WTC11 (cell line): ENCODE results near the gene SPTLC2. TPM values are rescaled to one million over a fixed set of nuclear protein-coding genes. Genes with fewer than 3 reads are reported as not detected.
A peak's percentile ranks its signal among the peaks of the same experiment; 100 is the strongest.

Source experiments
- ATAC-seq: fragments of 200-7000 bp; cut with Tn5 transposase; 2 replicates; pipeline ENCODE4 v1.10.0; 2021; ENCODE audit warnings: mild to moderate bottlenecking, moderate library complexity
- CTCF ChIA-PET: fragments of 300-600 bp; sonication (Branson Sonifier 250); formaldehyde crosslinking; loops from one replicate; lab custom pipeline; 2021; ENCODE audit warnings: antibody characterized with exemption; lab: Charles Lee
- POLR2A ChIA-PET: fragments of 350-600 bp; sonication (Branson Sonifier 250); formaldehyde crosslinking; loops from one replicate; lab custom pipeline; 2021; ENCODE audit warnings: antibody characterized with exemption; lab: Charles Lee
- DNase-seq: peaks from one replicate; pipeline ENCODE4 v3.0.0; 2021; ENCODE audit warnings: low spot score
- H3K27ac Mint-ChIP-seq: 2 replicates; pipeline ENCODE4 v1.8.0; 2021; ENCODE audit warnings: mixed read lengths
- H3K27me3 Mint-ChIP-seq: 2 replicates; pipeline ENCODE4 v1.8.0; 2021; ENCODE audit warnings: low read depth, mild to moderate bottlenecking, moderate library complexity, mixed read lengths
- H3K36me3 Mint-ChIP-seq: 2 replicates; pipeline ENCODE4 v1.8.0; 2021; ENCODE audit warnings: mixed read lengths
- H3K4me1 Mint-ChIP-seq: 2 replicates; pipeline ENCODE4 v1.8.0; 2022; ENCODE audit warnings: mixed read lengths
- H3K4me3 Mint-ChIP-seq: 2 replicates; pipeline ENCODE4 v1.8.0; 2021; ENCODE audit warnings: mild to moderate bottlenecking, moderate library complexity, mixed read lengths
- H3K9me3 Mint-ChIP-seq: 2 replicates; pipeline ENCODE4 v1.8.0; 2021; ENCODE audit warnings: mixed read lengths
- CDX4 ChIP-seq: fragments of 250-450 bp; sonication (Bioruptor Pico); IDR thresholded peaks from 2 replicates; pipeline ENCODE4 v1.9.0; 2021; ENCODE audit warnings: moderate library complexity, mild to moderate bottlenecking, inconsistent platforms, borderline replicate concordance
- E2F5 ChIP-seq: sonication (generic); formaldehyde crosslinking; IDR thresholded peaks from 2 replicates; pipeline ENCODE4 v1.8.1; 2022; ENCODE audit warnings: mild to moderate bottlenecking, moderate library complexity, missing genetic modification reagents
- ESRRA ChIP-seq: sonication (generic); formaldehyde crosslinking; IDR thresholded peaks from 2 replicates; pipeline ENCODE4 v1.8.1; 2022; ENCODE audit warnings: mild to moderate bottlenecking, missing genetic modification reagents, borderline replicate concordance
- FOXJ3 ChIP-seq: sonication (generic); formaldehyde crosslinking; IDR thresholded peaks from 2 replicates; pipeline ENCODE4 v1.9.0; 2021; ENCODE audit warnings: missing genetic modification reagents, mild to moderate bottlenecking, borderline replicate concordance
- FOXK1 ChIP-seq: sonication (generic); formaldehyde crosslinking; IDR thresholded peaks from 2 replicates; pipeline ENCODE4 v1.8.0; 2022; ENCODE audit warnings: mild to moderate bottlenecking, moderate library complexity, missing genetic modification reagents
- FOXP1 ChIP-seq: sonication (generic); formaldehyde crosslinking; IDR thresholded peaks from 2 replicates; pipeline ENCODE4 v1.8.0; 2022; ENCODE audit warnings: missing genetic modification reagents, mild to moderate bottlenecking, moderate library complexity, borderline replicate concordance
- JAZF1 ChIP-seq: fragments of 250-450 bp; sonication (Bioruptor Pico); IDR thresholded peaks from 2 replicates; pipeline ENCODE4 v1.9.0; 2021; ENCODE audit warnings: moderate library complexity, mild to moderate bottlenecking, inconsistent platforms
- JUN ChIP-seq: sonication (generic); formaldehyde crosslinking; IDR thresholded peaks from 2 replicates; pipeline ENCODE4 v1.8.0; 2023; ENCODE audit warnings: mild to moderate bottlenecking, missing genetic modification reagents
- MXD4 ChIP-seq: fragments of 250-450 bp; sonication (Bioruptor Pico); IDR thresholded peaks from 2 replicates; pipeline ENCODE4 v1.8.0; 2021; ENCODE audit warnings: mild to moderate bottlenecking, moderate library complexity, borderline replicate concordance
- MYBL2 ChIP-seq: sonication (generic); formaldehyde crosslinking; IDR thresholded peaks from 2 replicates; pipeline ENCODE4 v1.8.1; 2023; ENCODE audit warnings: mild to moderate bottlenecking, moderate library complexity, missing genetic modification reagents
- NR1H2 ChIP-seq: sonication (generic); formaldehyde crosslinking; IDR thresholded peaks from 2 replicates; pipeline ENCODE4 v1.9.0; 2021; ENCODE audit warnings: mild to moderate bottlenecking, moderate library complexity, missing genetic modification reagents
- PRDM15 ChIP-seq: sonication (generic); formaldehyde crosslinking; IDR thresholded peaks from 2 replicates; pipeline ENCODE4 v1.8.0; 2022; ENCODE audit warnings: missing genetic modification reagents
- SMAD3 ChIP-seq: sonication (generic); formaldehyde crosslinking; IDR thresholded peaks from 2 replicates; pipeline ENCODE4 v1.8.0; 2022; ENCODE audit warnings: missing genetic modification reagents, mild to moderate bottlenecking, borderline replicate concordance
- TCF7 ChIP-seq: sonication (generic); formaldehyde crosslinking; IDR thresholded peaks from 2 replicates; pipeline ENCODE4 v1.8.0; 2022; ENCODE audit warnings: mild to moderate bottlenecking, low read depth, missing genetic modification reagents, moderate library complexity
- USF2 ChIP-seq: sonication (generic); formaldehyde crosslinking; IDR thresholded peaks from 2 replicates; pipeline ENCODE4 v1.8.1; 2023; ENCODE audit warnings: mild to moderate bottlenecking, missing genetic modification reagents, moderate library complexity
- ZBTB21 ChIP-seq: sonication (generic); formaldehyde crosslinking; IDR thresholded peaks from 2 replicates; pipeline ENCODE4 v1.8.1; 2023; ENCODE audit warnings: mild to moderate bottlenecking, missing genetic modification reagents, borderline replicate concordance
- ZBTB43 ChIP-seq: sonication (generic); formaldehyde crosslinking; IDR thresholded peaks from 2 replicates; pipeline ENCODE4 v1.8.1; 2023; ENCODE audit warnings: mild to moderate bottlenecking, missing genetic modification reagents
- ZNF121 ChIP-seq: sonication (generic); formaldehyde crosslinking; IDR thresholded peaks from 2 replicates; pipeline ENCODE4 v1.8.0; 2023; ENCODE audit warnings: missing genetic modification reagents
- ZNF219 ChIP-seq: sonication (generic); formaldehyde crosslinking; IDR thresholded peaks from 2 replicates; pipeline ENCODE4 v1.8.0; 2023; ENCODE audit warnings: missing genetic modification reagents, mild to moderate bottlenecking, borderline replicate concordance
- ZNF396 ChIP-seq: fragments of 250-450 bp; sonication (Bioruptor Pico); IDR thresholded peaks from 2 replicates; pipeline ENCODE4 v1.8.0; 2021; ENCODE audit warnings: mild to moderate bottlenecking, moderate library complexity, borderline replicate concordance
- total RNA-seq: library from RNA; stranded (reverse); gene quantifications from 3 replicates; pipeline ENCODE4 v1.2.3, GENCODE V29; 2021

The SPTLC2 gene
- total RNA-seq, 1 experiment from 2014 or later = 40.1 TPM

GRCh38 chr14:77498120-77498979 lies 118.1 kb downstream of the SPTLC2 start, which contains the start of gene ISM2 (continued):
- TF ChIP-seq ZNF219 (CRISPR knock-in tag) (no peak; the same call in 1 of the 2 replicates), TCF7 (CRISPR knock-in tag) (no peak), ZBTB21 (peak; percentile 48; the same call in 1 of the 2 replicates), FOXK1 (CRISPR knock-in tag) (peak; percentile 31; the same call in 1 of the 2 replicates), FOXJ3 (CRISPR knock-in tag) (no peak), FOXP1 (CRISPR knock-in tag) (peak; percentile 68), CDX4 (CRISPR knock-in tag) (no peak), MYBL2 (peak; percentile 63; the same call in 1 of the 2 replicates), JUN (CRISPR knock-in tag) (0 out of 2 replicates have a peak, but pooled peaks have one; percentile 63), ZNF396 (CRISPR knock-in tag) (no peak), ESRRA (CRISPR knock-in tag) (peak; percentile 18; the same call in 1 of the 2 replicates)
- TF ChIP-seq, all 79 proteins: peak for 18

- H3K36me3 Mint-ChIP-seq = no peaks in the 10 kb centered on the region
- no peaks in the 10 kb centered on the region for H3K9me3 Mint-ChIP-seq
- H3K4me3 Mint-ChIP-seq = no peak overlapping the region
- POLR2A ChIA-PET = no interaction called here
- CTCF ChIA-PET = no interaction called here
- H3K4me1 Mint-ChIP-seq = 0 out of 2 replicates have a peak, but pooled peaks cover 7% of the 10 kb centered on the region
- H3K27ac Mint-ChIP-seq = no peak overlapping the region
- no peak for ATAC-seq
- H3K27me3 Mint-ChIP-seq = peaks cover 48% of the 10 kb centered on the region
- TF ChIP-seq E2F5 (CRISPR knock-in tag) (no peak), MXD4 (CRISPR knock-in tag) (no peak), USF2 (CRISPR knock-in tag) (no peak), ZBTB43 (CRISPR knock-in tag) (no peak)
- no peak for DNase-seq
Measured at GRCh38 chr14:77495334-77495733, 121.1 kb downstream of the SPTLC2 start.

GRCh38 chr14:77491056-77491455 lies 125.4 kb downstream of the SPTLC2 start:
- DNase-seq = no peak
- Mint-ChIP-seq H3K4me3 (no peak overlapping the region), H3K36me3 (no peaks in the 10 kb centered on the region), H3K4me1 (no peaks in the 10 kb centered on the region), H3K27me3 (peaks cover 10% of the 10 kb centered on the region), H3K27ac (no peak overlapping the region), H3K9me3 (no peaks in the 10 kb centered on the region)
- CTCF ChIA-PET = no interaction called here
- ATAC-seq = peak; percentile 28; the same call in 1 of the 2 replicates
- POLR2A ChIA-PET = no interaction called here
- TF ChIP-seq NR1H2 (CRISPR knock-in tag) (no peak), SMAD3 (CRISPR knock-in tag) (no peak), JAZF1 (no peak), FOXK1 (CRISPR knock-in tag) (no peak), PRDM15 (CRISPR knock-in tag) (no peak), ZBTB43 (CRISPR knock-in tag) (no peak), USF2 (CRISPR knock-in tag) (no peak), ZNF121 (CRISPR knock-in tag) (no peak)
